ENCODE results near the gene MS4A13.
"Not testable (repeated sequence)": the region's sequence is repeated elsewhere in the genome, so short reads cannot be mapped to it uniquely, and the experiment has no call there.

The MS4A13 gene

DNA sequence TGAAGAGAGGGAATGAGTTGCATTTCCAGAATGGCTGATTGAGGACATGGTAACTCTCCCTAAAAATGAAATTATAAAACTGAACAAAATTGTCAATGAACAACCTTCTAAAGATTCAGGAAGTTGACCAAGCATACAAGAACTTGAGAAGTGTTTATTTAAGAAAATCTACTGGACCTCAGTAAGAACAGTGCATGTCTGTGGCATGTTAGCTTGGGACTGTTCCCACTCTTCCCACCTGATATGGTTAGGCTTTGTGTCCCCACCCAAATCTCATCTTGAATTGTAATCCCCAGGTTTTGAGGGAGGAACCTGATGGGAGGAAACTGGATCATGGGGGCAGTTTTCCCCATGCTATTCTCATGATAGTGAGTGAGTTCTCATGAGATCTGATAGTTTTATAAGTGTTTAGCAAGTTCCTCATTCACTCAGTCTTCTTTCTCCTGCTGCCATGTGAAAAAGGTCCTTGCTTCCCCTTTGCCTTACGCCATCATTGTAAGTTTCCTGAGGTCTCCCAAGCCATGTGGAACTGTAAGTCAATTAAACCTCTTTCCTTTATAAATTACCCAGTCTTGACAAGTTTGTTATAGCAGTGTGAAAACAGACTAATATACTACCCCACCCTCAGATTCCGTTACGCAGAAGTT is 15.4 kb downstream of the MS4A13 start:
- DNase-seq (ENCODE audit: low spot score) = no peak

DNA sequence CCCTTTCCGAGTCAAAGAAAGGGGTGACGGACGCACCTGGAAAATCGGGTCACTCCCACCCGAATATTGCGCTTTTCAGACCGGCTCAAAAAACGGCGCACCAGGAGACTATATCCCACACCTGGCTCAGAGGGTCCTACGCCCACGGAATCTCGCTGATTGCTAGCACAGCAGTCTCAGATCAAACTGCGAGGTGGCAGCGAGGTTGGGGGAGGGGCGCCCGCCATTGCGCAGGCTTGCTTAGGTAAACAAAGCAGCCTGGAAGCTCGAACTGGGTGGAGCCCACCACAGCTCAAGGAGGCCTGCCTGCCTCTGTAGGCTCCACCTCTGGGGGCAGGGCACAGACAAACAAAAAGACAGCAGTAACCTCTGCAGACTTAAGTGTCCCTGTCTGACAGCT is 17.2 kb downstream of the MS4A13 start:
- not testable (repeated sequence) for DNase-seq (ENCODE audit: low spot score)

DNA sequence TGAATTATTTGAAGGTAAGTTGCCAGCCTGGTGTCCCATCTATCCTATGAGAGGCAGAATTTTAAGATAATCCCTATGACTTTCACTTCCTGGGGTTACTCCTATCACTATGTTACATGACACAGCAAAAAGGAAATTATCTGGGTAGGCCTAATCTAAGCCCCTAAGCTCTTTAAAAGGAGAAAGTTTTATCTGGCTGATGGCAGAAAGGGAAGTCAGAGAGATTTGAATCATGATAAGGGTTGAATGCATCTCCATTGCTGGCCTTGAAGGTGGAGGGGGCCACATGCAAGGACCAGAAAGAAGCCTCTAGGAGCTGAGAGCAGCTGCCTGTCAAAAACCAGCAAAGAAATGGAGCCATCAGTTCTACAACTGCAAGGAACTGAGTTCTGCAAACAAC is 23.4 kb downstream of the MS4A13 start:
- DNase-seq (ENCODE audit: low spot score) = not testable (repeated sequence)

DNA sequence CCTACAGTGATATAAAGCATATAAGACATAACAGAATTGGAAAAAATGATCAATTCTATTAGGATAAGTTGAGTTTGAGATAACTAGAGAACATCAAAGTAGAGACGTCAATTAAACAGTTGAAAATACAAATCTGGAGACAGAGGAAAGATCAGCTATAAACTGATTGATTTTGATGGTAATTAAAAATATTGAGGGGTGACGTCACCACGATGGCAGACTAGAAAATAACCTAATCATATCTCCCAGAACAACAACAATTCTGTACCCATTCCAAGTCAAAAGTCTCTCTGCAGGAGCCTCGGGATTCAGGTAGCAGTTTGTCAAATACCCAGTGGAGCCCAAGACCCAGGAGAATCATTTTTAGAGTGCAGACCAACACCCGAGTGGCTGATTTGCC is 28.9 kb downstream of the MS4A13 start:
- DNase-seq (ENCODE audit: low spot score) = no peak

DNA sequence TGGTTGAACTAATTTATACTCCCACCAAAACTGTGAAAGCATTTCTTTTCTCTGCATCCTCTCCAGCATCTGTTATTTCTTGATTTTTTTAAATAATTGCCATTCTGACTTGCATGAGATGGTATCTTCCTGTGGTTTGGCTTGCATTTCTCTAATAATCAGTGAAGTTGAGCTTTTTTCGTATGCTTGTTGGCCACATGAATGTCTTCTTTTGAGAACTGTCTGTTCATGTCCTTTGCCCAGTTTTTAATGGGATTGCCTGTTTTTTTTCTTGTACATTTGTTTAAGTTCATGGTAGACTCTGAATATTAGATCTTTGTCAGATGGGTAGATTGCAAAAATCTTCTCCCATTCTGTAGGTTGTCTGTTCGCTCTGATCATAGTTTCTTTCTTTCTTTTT is 46.1 kb downstream of the MS4A13 start:
- no peak for DNase-seq (ENCODE audit: low spot score)

DNA sequence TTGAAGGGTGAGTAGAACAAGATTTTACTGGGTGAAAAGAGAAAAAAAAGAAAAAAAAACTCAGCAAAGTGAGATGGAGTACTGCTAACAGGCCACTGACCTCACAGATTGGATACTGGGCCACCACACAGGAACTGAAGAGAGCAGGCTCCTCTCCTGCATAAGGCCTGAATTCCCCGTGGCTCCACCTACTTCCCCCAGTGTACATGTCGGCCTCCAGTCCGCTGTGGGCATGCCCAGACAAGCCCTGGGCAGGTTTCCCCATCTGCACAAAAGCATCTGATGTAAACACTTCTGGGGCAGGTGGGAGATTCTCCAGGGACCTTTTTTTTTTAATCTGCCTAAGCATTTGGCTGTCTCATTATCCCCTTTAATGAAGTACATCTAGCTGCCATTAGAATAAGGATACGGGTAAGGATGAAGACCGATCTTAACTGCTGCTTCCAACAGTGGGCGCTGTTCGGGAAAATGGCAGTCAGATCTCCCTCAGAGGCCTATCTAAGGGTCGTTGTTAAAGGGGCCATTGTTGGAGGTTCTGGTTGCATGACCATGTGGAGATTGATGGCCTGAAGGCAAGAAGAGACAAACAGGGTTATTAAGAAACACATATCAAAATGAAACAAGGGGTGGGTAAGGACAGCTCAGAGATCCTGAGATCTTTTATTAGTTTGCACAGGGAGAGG is 48.5 kb downstream of the MS4A13 start:
- no peak for DNase-seq (ENCODE audit: low spot score)

DNA sequence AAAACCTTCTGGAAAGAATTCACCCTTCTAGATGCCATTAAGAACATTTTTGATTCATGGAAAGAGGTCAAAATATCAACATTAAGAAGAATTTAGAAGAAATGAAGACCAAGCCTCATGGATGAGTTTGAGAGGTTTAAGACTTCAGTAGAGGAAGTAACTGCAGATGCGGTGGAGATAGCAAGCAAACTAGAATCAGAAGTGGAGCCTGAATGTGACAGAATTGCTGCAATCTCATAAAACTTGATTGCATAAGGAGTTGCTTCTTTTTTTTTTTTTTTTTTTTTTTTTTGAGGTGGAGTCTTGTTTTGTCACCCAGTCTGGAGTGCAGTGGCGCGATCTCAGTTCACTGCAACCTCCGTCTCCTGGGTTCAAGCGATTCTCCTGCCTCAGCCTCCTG is 51.6 kb downstream of the MS4A13 start:
- no peak for DNase-seq (ENCODE audit: low spot score)

DNA sequence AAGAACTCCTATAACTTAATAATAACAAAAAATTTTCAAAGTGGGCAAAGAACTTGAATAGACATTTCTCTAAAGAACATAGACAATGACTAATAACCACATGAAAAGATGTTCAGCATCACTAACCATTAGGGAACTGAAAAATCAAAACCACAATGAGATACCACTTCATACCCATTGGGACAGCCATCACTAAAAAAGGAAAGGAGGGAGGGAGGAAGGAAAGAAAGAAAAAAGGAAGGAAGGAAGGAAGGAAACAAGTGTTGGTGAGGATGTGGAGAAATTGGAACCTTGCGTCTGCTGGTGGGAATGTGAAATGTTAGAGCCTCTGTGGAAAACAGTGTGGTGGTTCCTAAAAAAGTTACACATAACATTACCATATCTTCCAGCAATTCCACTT is 55.8 kb downstream of the MS4A13 start:
- DNase-seq (ENCODE audit: low spot score) = no peak

DNA sequence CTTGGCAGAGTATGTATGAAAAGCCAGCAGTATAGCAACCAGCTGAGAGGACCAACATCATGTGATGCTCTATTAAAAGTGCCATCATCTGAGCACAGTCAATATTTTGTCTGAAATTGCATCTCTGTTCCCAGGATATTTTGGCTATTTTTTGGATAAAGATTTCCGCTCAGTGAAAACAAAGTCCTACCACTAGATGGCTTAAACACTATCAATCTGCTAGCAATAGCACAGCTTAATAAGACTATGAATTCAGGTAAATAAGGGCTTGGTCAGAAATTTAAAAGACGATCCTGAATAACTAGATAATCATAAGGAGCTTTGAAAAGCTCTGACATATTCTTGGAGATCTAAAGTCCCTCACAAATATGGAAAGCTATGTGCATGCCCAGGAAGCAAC is 74.4 kb downstream of the MS4A13 start:
- DNase-seq (ENCODE audit: low spot score) = no peak

Data from globus pallidus (tissue), 1 donor.